ENCODE measurements around the gene PTH2R.
"Not testable (repeated sequence)": the region's sequence is repeated elsewhere in the genome, so short reads cannot be mapped to it uniquely, and the experiment has no call there.

The PTH2R gene

GRCh38 chr2:208406474-208407451, at the start of gene PTH2R:
Gene PTH2R, plus strand, starts transcription at chr2:208406792. Its CDS starts 252 bp downstream, at chr2:208407044.
- no peak for DNase-seq

DNA sequence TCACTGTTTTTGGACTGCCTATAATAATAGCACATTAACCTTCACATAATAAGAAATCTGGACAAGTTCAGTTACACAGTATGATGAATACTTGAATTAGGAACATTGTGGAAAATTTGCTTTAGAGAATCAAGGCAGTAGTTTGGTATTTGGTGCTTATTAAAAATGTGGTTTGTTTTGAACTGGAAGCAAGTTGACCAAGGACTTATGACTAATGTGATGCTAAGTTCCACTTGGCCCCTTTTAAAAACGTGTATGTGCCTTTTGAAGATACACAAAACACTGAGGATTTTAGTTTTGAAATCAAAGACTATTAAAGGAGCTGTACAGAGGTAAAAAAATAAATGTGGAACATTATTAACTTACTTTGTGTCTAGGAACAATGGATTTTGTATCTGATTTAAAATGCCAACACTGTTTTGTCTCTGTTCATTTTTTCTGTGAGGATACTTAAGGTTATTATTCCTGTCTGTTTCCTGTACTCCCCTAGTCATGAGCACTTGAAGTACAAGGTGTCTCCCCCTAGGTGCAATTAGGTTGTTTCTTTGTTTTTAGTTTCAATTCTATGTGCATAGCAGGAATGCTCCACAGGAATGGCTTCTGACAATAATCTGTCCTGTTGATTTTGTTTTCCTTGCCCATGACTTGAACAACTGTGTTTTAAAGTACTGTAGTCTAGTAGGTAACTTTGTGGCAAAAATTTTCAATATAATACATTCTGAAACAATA, 49.6 kb upstream of the PTH2R start:
- DNase-seq, result no peak

GRCh38 chr2:208358758-208359631, 47.6 kb upstream of the PTH2R start:
- no peak for DNase-seq

GRCh38 chr2:208359632-208359986, 47.0 kb upstream of the PTH2R start:
- DNase-seq, result peak; percentile 32

DNA sequence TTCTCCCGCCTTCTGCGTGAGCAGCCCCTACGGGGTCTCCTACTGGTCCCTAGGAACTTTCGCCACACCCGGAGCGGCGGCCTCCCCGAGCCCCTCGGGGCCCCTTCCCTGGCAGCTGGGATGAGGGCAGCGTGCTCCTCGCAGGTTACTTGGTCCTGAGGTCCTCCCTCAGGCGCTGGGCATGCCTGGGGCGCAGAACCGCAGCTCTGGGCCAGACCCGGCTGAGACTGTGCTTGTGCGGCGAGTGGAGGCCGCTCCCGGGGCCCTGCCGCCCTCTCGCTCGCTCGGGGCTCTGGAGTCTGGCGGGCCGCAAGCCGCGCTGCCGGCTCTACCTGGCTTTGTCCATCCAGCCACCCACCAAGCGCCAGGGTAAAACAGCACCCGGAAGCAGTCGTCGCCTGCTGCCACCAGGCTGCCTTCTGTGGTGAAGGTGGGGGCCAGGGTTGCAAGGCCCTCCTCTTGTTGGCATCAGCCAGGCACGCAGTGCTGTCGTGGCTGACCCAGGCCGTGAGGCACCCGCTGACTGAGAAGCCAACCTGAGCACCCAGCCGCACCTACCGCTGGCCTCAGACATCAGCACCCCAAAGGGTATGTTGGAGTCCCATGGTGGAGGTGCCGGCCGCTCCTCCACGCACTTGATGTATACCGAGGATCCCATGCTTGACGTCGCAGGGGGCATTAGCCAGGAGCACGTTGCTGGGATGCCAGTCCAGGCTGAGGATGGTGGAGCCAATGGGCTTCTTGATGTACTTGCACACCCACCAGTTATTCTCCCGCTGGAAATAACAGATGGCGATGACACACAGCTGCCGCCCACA, 46.1 kb upstream of the PTH2R start:
- DNase-seq, result no peak

- DNase-seq, result no peak
Measured at GRCh38 chr2:208361077-208361441, 45.5 kb upstream of the PTH2R start.

DNA sequence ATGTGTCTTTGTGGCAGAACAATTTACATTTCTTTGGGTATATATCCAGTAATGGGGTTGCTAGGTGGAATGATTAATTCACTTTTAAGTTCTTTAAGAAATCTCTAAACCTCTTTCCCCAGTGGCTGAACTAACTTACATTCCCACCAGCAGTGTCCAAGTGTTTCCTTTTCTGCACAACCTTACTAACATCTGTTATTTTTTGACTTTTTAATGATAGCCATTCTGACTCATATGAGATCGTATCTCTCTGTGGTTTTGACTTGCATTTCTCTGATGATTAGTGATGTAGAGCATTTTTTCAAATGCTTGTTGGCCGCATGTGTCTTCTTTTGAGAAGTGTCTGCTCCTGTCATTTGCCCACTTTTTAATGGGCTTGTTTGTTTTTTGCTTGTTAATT, 43.1 kb upstream of the PTH2R start:
- DNase-seq, result no peak

DNA sequence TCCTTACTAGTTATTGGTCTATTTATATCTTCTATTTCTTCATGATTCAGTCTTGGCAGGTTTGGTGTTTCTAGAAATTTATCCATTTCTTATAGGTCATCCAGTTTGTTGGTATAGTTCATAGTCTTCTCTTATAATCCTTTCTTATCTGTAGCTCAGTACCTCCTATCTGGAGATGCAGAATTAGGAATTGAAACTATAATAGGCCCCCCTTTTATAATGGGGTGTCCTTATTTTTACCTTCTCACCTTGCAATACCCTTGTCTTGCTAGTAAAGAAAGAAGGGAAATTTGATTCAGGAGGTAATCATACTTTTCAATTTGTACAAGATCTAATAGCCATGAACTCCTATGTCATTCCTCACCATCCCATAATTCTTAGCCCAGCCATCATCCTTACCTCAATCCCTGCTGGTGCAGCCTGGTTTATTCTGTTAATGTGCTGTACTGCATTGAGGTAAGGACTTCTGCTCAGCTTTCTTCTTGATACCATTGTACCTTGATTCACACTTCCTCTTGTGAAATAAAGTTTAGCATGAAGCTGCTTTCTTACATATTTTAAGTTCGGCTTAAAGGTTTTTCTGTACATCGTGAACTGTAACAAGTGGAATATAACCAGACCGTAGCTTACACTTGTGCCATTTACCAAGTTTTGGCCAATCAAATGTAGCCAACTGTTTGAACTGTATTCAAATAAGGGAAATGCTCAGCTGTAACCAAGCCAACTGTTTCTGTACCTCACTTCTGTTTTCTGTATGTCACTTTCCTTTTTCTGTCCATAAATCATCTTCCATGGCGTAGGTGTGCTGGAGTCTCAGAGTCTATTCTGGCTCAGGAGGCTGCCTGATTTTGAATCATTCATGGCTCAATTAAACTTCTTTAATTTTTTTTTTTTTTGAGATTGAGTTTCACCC, 40.1 kb upstream of the PTH2R start:
- DNase-seq, result no peak

DNA sequence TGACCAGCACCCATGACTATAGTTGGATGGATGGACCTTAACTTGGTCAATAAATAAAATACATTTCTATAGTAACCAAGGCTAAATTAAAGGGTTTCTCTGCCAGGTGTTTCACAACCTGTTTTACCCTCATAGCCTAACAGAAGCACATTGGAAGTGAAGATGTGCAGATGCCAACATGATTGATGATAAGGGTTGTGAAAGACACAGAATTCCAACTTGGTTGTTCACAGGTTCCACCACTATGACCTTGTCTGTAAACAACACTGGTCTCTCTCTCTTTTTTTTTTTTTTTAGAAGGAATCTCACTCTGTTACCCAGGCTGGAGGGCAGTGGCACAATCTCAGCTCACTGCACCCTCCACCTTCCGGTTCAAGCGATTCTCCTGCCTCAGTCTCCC, 37.5 kb upstream of the PTH2R start:
- no peak for DNase-seq

DNA sequence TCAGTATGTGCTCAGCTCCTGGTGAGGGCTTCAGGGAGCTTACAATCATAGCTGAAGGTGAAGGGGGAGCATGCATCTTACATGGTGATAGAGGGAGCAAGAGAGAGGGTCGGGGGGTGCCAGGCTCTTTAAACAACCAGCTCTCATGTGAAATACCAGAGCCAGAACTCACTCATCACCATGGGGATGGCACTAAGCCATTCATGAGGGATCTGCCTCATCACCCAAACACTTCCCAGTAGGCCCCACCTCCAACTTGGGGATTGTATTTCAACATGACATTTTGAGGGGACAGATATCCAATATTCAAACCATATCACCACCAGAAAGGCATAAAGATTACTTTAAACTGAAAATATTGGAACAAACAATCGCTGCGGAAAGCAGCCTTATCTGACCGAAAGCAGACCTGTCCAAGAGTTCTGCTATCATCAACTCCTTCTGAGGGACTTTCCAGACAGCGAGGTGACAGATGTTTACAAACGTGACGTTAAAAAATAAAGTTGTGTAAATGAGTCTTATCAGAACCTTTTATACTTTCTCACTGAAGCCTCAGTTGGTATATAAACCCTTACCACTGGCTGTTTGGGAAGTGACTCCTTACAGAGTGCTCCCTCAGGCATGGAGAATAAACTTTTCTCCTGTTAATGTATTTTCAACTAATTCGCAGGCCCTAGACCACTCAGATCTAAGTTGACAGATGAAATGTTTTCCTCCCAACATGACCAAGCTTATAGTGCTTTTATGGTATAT, 35.5 kb upstream of the PTH2R start:
- no peak for DNase-seq

DNA sequence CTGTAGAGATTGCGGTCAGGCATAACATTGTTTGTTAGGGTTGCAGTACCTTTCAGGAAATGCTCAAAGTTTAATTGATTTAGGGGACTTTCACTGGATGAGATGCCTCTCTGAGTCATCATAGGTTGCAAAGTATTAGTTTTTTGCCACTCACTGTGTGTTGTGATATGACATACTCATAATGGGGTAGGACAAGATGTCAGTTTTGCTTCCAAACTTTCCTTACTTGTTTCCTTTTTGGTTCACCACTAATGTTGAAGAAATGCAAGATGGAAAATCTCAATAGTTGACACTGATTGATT, 35.0 kb upstream of the PTH2R start:
- DNase-seq, result no peak

DNA sequence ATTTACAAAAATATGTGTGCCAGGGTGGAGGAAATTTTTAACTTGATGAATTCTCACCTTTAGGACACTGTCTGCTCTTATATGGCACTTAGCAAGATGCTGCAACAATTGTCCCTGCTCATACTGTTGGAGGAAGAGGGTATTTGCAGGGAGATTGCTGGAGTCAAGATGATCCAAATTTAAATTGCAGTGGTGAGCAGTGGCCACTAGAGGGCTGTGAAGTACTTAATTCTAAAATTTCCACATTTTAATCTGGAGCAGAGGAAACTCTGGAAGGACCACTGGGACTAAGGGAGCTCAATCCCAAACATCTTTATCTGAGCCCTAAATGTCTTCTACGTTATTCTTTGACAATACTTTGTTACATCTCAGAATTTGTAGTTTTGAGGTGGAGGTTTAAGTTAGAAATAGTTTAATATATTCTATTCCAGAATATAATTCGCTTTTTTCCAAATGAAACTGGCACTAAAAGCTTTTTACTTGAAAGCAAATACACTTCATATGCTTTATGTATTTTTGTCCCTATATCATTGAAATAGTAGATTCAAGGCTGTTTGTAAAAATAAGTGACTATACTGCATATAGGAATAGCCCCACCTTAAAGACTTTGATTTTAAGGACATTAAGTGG, 33.0 kb upstream of the PTH2R start:
- no peak for DNase-seq

DNA sequence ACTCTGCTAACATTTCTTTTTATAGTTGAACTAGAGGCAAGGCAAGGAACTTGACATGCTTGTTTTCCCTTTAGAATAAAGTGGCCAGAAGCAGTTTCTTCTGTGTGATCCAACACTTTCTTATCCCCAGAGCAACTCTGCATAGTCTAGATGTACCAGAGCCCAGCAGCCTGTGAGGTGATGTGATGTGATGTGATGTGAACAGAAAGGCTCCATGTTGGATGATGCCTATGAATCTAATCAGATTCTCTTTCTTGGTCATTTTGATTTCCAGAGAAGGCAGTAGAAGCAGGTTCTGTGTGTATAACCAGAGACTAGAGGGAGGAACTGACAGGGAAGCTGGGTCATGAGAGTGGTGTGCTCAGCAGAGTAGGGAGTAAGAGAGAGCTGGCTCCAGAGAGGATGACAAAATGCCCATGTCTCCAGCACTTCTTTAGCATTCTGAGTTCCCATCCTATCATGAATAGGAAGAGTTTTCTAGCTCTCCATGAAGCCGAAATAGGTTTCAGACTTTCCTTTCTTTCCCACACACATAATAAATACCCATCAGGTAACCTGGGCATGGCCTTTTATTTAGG, 31.0 kb upstream of the PTH2R start:
- no peak for DNase-seq

- DNase-seq, result not testable (repeated sequence)
Measured at GRCh38 chr2:208377344-208377860, 29.2 kb upstream of the PTH2R start.

DNA sequence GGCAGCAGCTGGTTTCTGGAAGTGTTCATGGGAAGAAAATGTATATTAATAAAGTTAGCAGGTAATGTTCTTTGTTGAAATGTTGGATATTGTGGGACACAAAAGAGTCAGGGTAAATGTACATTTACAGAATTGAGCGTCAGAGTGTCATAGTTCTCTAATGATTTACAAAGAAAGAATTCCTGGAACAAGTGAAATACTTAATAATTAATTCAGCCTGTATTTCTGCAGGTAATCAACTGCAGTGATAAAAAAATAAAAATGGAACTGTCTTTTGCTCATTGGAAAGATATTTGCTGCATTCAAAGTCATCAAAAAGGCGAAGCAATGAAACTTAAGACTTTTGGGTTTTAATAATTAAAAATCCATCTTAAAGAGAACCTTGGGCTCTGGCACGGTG, 27.4 kb upstream of the PTH2R start:
- DNase-seq, result no peak

- DNase-seq, result no peak
Measured at GRCh38 chr2:208384637-208385036, 22.0 kb upstream of the PTH2R start.

DNA sequence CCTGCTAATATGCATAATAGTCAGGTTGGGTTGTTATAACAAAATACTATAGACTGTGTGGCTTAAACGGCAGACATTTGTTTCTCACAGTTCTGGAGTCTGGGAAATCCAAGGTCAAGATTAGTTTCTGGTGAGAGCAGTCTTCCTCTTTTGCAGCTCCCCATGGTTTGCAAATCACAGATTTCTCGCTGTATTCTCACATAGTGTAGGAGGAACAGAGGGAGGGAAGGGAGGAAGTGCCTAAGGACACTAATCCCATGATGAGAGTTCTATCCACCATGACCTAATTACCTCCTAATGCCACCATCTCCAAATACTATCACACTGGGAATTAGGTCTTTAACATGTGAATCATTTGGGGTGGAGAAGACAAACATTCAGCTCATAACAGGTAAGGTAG, 20.1 kb upstream of the PTH2R start:
- no peak for DNase-seq

DNA sequence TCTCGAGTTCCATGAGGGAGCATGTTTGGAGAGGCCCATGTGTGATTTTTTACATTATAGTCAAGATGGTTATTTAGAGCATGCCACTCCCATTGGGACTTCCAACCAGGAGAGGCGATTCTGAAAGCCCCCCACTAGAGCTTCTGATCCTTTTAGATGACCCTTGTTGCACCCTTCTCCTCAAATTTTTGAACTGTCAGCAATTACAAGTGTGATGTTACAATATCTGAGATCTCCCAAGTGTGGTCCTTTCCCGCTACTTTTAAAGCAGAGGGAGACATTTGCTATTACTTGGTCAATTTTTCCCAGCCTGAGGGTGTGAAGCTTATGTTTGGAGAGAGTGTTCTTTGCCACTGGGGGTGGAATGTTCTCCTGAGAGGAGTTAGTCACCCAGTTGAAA, 16.7 kb upstream of the PTH2R start:
- no peak for DNase-seq

DNA sequence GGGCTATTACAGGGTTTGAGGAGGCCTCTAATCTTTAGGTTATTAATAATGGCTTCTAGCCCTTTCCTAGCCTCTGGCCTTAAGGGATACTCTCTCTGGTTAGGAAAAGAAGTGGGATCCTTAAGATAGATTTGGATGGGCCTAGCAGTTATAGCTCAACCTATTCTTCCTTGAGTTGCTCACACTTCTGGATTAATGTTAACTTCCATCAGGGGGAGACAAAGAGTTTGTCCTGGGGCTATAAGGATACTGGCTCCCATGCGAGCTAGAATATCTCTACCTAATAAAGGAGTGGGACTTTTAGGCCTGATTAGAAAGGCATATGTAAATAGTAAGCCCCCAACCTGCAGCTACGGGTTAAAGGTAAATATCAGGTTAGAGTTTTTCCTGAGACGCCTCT, 14.3 kb upstream of the PTH2R start:
- no peak for DNase-seq

DNA sequence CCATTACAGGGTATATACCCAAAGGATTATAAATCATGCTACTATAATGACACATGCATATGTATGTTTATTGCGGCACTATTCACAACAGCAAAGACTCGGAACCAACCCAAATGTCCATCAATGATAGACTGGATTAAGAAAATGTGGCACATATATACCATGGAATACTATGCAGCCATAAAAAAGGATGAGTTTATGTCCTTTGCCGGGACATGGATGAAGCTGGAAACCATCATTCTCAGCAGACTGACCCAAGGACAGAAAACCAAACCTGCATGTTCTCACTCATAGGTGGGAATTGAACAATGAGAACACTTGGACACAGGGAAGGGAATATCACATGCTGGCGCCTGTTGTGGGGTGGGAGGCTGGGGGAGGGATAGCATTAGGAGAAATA, 9.8 kb upstream of the PTH2R start:
- not testable (repeated sequence) for DNase-seq

Measured in CD4-positive, alpha-beta T cell treated with Interleukin-15 for 1 hour (primary cell).